Prostate gland (tissue), 2 donors: ENCODE measurements around the gene UNK.

ENCODE experiments used
- POLR2A ChIP-seq: fragments of 450-650 bp; IDR thresholded peaks from one replicate; pipeline ENCODE4 v1.6.1; 2016; ENCODE audit warnings: antibody characterized with exemption, mild to moderate bottlenecking
- POLR2AphosphoS5 ChIP-seq: sonication (generic); formaldehyde crosslinking; IDR thresholded peaks from one replicate; pipeline ENCODE4 v1.6.1; 2017; ENCODE audit warnings: antibody characterized with exemption
- TF ChIP-seq, protein P1 (sequence below), 4 experiments: fragments of 200-600 bp in 2 of 4; fragments of 450-650 bp in 2 of 4; sonication (generic) in 2 of 4; IDR thresholded peaks; 1 replicate in 3 of 4; 2 replicates in 1 of 4; pipeline ENCODE4 v1.5.1; 2016 to 2019; ENCODE audit warnings: antibody characterized with exemption in 4 of 4, mild to moderate bottlenecking in 2 of 4, moderate library complexity in 2 of 4

DNA sequence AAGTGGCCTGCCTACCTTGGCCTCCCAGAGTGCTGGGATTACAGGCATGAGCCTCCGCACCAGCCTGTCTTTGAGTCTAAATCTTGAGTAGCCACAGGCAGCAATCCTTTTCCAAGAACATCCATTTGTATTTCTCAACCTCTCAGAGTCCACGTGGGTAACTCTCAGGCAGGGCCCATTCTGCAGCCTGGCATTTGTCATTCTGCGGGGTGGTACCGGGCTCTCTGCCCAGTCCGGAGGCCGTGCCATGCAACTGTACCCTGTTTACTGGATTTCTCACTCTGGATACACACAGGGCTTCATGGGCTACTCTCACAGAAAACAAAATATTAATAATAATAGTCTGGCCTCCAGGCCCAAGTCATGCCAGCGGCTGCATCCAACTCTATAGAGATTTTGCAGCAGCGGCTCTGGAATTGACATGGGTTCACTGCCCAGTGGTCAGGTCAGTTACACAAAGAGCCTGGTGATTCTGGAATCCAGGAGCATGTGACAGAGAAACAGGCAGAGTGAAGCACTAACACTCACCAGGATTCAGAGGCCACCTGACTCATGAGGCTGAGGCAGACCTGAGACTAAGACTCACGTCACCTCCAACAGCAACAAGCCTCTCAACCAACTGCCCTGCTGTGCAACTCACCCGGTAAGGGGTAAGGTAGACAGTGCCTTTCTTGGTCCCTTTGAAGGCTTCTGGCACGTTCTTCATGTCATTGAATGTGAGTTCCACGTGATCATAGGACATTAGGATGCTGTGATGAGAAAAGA is 66.5 kb downstream of the UNK start:
- TF ChIP-seq, protein P1, sequence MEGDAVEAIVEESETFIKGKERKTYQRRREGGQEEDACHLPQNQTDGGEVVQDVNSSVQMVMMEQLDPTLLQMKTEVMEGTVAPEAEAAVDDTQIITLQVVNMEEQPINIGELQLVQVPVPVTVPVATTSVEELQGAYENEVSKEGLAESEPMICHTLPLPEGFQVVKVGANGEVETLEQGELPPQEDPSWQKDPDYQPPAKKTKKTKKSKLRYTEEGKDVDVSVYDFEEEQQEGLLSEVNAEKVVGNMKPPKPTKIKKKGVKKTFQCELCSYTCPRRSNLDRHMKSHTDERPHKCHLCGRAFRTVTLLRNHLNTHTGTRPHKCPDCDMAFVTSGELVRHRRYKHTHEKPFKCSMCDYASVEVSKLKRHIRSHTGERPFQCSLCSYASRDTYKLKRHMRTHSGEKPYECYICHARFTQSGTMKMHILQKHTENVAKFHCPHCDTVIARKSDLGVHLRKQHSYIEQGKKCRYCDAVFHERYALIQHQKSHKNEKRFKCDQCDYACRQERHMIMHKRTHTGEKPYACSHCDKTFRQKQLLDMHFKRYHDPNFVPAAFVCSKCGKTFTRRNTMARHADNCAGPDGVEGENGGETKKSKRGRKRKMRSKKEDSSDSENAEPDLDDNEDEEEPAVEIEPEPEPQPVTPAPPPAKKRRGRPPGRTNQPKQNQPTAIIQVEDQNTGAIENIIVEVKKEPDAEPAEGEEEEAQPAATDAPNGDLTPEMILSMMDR (IDR thresholded peaks at IDR 0.05), result no peak
- no peak for TF ChIP-seq POLR2A
- TF ChIP-seq POLR2AphosphoS5, result no peak
